GM12891 (cell line): ENCODE results near the gene LBHD1.

Experiments
- PAX5 ChIP-seq: IDR thresholded peaks from 2 replicates; pipeline ENCODE4 v1.6.1; 2011; ENCODE audit warnings: low read length, moderate library complexity, mild to moderate bottlenecking; ENCODE audit not compliant: insufficient read depth, severe bottlenecking
- POLR2A ChIP-seq: IDR thresholded peaks from 2 replicates; pipeline ENCODE4 v1.6.1; 2011; ENCODE audit warnings: low read depth, low read length, control low read depth
- POLR2AphosphoS5 ChIP-seq: IDR thresholded peaks from 2 replicates; pipeline ENCODE4 v1.6.1; 2011; ENCODE audit warnings: low read depth, low read length, control low read depth
- SPI1 ChIP-seq: IDR thresholded peaks from 2 replicates; pipeline ENCODE4 v1.6.1; 2011; ENCODE audit warnings: low read depth, low read length, control low read depth

DNA sequence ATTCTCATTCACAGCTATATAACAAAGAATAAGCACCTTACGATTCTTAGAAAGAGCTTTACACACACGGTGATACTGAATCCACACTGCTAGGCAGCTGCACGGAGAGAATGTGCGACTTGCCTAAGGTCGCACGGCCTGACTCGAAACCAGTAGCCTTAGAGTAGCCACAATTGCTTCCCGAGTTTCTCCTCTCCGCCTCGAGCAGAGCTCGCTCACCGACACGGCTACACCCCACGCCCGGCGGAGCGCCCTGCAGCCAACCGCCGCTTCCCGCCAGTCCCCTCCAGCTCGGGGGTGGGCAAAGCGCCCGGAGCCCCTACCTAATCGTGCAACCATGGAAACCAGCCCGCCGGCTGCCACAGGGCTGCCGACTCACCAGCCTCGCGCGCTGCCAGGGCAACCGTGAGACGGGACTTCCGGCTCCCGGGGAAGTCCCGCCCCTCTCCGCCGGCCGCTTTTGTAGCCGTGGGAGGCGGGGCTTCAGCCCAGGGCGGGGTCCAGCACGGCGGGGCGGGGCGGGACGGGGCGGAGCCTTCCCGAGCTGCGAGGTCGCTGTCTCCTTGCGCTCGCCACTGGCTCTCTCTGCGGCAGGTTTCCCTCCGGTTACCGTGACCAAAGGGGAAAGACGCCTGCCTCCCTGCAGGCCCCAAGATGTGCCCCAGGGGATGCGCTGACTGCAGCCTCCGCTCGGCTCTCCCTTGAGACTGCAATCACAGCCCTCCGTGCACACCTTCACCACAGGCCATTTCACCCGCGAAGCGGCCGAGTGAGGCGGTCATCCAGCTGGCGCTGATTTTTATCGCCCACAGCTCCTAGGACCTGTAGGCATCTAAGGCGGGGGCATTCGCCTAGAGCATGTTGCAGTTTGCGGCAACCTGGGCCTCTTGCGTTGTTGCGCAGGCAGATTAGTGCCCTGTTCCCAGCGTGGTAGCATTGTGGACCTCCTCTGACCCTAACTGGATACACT is 34.1 kb upstream of the LBHD1 start:
- TF ChIP-seq POLR2A = no peak
- TF ChIP-seq POLR2AphosphoS5 = no peak
- TF ChIP-seq PAX5 = no peak
- TF ChIP-seq SPI1 = no peak
